ENCODE data around the gene ISG20L2. TPM values are rescaled to one million over a fixed set of nuclear protein-coding genes. Genes with fewer than 3 reads are reported as not detected.
A peak's percentile ranks its signal among the peaks of the same experiment; 100 is the strongest.

ISG20L2 gene
- total RNA-seq, 4 donors from 2014 or later: 3.6 to 24.8 (median 10.2) TPM

DNA sequence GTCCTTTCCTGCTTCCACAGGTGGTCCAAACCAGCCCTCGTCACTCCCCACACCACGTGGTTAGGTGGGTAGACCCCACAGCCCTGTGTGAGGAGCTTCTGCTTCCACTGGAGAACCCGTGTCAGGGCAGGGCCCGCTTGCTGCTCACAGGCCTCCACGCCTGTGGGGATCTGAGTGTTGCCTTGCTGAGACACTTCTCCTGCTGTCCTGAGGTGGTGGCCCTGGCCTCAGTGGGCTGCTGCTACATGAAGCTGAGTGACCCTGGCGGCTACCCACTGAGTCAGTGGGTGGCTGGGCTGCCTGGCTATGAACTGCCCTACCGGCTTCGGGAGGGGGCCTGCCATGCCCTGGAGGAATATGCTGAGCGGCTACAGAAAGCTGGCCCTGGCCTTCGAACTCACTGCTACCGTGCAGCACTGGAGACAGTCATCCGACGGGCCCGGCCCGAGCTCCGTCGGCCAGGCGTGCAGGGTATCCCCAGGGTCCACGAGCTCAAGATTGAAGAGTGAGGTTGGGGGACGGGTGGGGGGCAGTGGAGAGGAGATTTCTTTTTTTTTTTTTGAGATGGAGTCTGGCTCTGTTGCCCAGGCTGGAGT lies 5.5 kb upstream of the ISG20L2 start:
- Histone ChIP-seq H3K27ac (no peak overlapping the region), H3K4me3 (no peak overlapping the region), H3K36me3 (no peaks in the 10 kb centered on the region), H3K27me3 (no peaks in the 10 kb centered on the region), H3K4me1 (no peaks in the 10 kb centered on the region), H3K9me3 (no peaks in the 10 kb centered on the region)
- intact Hi-C loops (cut with DNase I; ENCODE audit: low total_unique reads): no loop called here
- no peak for DNase-seq
- TF ChIP-seq, protein P1, sequence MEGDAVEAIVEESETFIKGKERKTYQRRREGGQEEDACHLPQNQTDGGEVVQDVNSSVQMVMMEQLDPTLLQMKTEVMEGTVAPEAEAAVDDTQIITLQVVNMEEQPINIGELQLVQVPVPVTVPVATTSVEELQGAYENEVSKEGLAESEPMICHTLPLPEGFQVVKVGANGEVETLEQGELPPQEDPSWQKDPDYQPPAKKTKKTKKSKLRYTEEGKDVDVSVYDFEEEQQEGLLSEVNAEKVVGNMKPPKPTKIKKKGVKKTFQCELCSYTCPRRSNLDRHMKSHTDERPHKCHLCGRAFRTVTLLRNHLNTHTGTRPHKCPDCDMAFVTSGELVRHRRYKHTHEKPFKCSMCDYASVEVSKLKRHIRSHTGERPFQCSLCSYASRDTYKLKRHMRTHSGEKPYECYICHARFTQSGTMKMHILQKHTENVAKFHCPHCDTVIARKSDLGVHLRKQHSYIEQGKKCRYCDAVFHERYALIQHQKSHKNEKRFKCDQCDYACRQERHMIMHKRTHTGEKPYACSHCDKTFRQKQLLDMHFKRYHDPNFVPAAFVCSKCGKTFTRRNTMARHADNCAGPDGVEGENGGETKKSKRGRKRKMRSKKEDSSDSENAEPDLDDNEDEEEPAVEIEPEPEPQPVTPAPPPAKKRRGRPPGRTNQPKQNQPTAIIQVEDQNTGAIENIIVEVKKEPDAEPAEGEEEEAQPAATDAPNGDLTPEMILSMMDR (IDR thresholded peaks at IDR 0.05): no peak
- TF ChIP-seq POLR2A (IDR thresholded peaks at IDR 0.05): no peak

DNA sequence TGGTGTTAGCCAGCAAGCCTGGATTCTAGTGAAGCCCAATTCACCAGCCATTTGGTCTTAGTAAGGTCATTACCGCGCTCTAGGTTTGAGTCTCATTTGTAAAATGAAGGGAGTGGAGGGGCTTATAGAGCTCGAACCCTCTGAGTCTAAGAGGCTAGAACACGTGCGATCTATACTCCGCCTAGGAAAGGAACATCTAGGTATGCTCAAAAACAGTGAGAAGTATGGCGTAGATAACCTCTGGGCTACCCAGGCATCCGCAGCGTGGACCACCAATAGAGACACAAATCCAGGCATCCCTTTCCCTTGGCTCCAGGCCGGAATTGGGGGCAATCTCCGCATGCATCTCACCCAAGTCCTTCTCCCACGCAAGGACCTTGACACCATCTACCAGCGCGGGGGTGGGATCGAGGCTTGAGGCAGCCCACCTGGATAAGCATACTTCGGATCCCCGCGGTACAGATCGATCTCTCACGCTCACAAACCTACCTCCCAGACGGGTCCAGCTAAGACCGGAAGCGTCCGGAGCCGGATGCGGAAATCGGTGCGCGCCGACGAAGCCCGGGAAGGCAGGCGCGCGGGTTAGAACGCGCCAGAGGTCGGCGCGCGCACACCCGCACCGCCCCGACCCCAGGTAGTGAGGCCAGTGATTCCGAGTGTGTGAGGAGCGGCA lies 504 bp downstream of the ISG20L2 start, which contains the start of gene METTL25B:
Gene METTL25B, plus strand, starts transcription at position 544 of the 673 bp plus-strand sequence. CDS start 636 bp downstream, outside the sequence.
- TF ChIP-seq, protein P1 (IDR thresholded peaks at IDR 0.05): no peak
- no peak for TF ChIP-seq POLR2A (IDR thresholded peaks at IDR 0.05)
- peak within 1 kb of the TSS; percentile 80 to 87 for H3K4me3 ChIP-seq
- H3K27ac ChIP-seq: peak within 1 kb of the TSS; percentile 96 to 99
- H3K4me1 ChIP-seq: peaks cover 15% of the 10 kb centered on the region in 2 donors
- H3K9me3 ChIP-seq: no peaks in the 10 kb centered on the region
- no peaks in the 10 kb centered on the region for H3K27me3 ChIP-seq
- intact Hi-C loops (cut with DNase I; ENCODE audit: low total_unique reads): loop anchor here (10.0 kb wide), 1 partner anchor 53 kb away; the partner anchor contains the start of gene NES
- DNase-seq: peak; percentile 78 to 83
- no peaks in the 10 kb centered on the region for H3K36me3 ChIP-seq

DNA sequence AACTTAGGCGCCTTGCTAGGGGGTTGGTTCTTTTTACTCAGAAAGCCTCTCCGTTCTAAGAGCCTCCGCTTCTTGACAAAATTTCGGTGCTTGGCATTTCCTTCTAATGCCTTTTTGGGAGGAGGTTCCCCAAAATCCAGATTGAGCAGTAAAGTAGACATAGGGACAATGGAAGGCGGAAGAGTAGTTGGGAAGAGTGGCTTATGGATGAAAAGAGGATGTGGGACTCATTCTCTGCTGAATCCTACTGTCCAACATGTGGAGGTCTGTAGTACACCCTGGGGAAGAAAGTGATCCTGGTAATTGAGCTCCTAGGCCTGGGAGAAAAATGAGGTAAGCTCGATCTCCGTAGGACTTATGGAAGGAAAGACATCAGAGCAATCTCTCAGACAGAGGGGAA lies 1.1 kb downstream of the ISG20L2 start:
- H3K27me3 ChIP-seq: no peaks in the 10 kb centered on the region
- no peak for DNase-seq
- no peaks in the 10 kb centered on the region for H3K36me3 ChIP-seq
- intact Hi-C loops (cut with DNase I; ENCODE audit: low total_unique reads): loop anchor here (10.0 kb wide), 1 partner anchor 53 kb away; the partner anchor contains the start of gene NES
- no peak for TF ChIP-seq POLR2A (IDR thresholded peaks at IDR 0.05)
- TF ChIP-seq, protein P1 (IDR thresholded peaks at IDR 0.05): no peak
- peak overlapping the region; percentile 96 to 99 for H3K27ac ChIP-seq
- peak overlapping the region; percentile 80 to 87 for H3K4me3 ChIP-seq
- peaks cover 15% of the 10 kb centered on the region in 2 donors for H3K4me1 ChIP-seq
- H3K9me3 ChIP-seq: no peaks in the 10 kb centered on the region

DNA sequence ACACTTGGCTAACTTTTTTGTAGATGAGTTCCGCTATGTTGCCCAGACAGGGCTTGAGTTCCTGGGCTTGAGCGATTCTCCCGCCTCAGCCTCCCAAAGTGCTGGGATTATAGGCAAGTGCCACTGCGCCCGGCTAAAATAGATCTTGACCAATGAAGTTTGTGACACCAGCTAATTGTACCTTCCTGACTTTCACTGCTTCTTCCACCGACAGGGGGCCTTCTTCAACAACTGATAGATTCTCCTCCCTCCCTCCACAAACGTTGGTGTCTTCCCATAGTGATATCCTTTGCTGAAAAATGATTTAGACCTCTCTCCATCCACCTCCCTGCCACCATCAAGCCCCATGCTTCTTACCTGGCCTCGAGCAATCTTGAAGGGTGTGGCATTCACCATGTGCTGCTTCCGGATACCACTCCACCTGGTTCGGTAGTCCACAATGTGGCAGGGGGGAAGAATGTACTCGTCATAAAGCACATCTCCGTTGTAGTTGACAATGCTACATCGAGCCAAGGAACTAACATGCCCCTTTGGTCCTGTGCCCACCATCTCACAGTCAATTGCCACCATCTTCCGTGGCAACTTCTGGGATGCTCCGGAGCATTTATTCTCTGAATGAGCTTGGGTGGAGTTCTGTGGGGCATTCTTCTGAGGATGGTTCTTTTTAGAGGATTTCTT lies 1.9 kb downstream of the ISG20L2 start:
- Histone ChIP-seq H3K9me3 (no peaks in the 10 kb centered on the region), H3K27ac (peak overlapping the region in 1 of 2 donors; percentile 28), H3K36me3 (no peaks in the 10 kb centered on the region), H3K4me3 (peak overlapping the region in 1 of 2 donors; percentile 17), H3K27me3 (no peaks in the 10 kb centered on the region), H3K4me1 (peaks cover 15% of the 10 kb centered on the region in 2 donors)
- TF ChIP-seq POLR2A (IDR thresholded peaks at IDR 0.05): no peak
- TF ChIP-seq, protein P1 (IDR thresholded peaks at IDR 0.05): peak; percentile 11 to 41 (median 26)
- intact Hi-C loops (cut with DNase I; ENCODE audit: low total_unique reads): loop anchor here (10.0 kb wide), 1 partner anchor 52 kb away; the partner anchor contains the start of gene NES
- no peak for DNase-seq
